ENCODE results near the gene JAKMIP2. TPM values are rescaled to one million over a fixed set of nuclear protein-coding genes. Genes with fewer than 3 reads are reported as not detected.

JAKMIP2 gene
- total RNA-seq, 1 experiment from 2014 or later: not detected

- Histone ChIP-seq H3K9ac (ENCODE audit: low read length) (no peak overlapping the region), H3K4me1 (ENCODE audit: control insufficient read depth in 1 of 2, insufficient read depth in 2 of 2, low read length in 2 of 2) (no peaks in the 10 kb centered on the region), H3K79me2 (ENCODE audit: insufficient read depth, low read length) (no peaks in the 10 kb centered on the region), H3K36me3 (ENCODE audit: control insufficient read depth in 1 of 2, insufficient read depth in 2 of 2, low read length in 2 of 2) (no peaks in the 10 kb centered on the region), H3K27ac (ENCODE audit: low read depth, low read length) (no peak overlapping the region), H3K4me3 (replicated peaks in 1 of 2; ENCODE audit: low read depth in 1 of 2, low read length in 2 of 2) (no peak overlapping the region), H3K9me2 (ENCODE audit: insufficient read depth) (no peaks in the 10 kb centered on the region), H3K9me3 (ENCODE audit: control insufficient read depth in 1 of 2, insufficient read depth in 1 of 2, low read depth in 1 of 2, low read length in 2 of 2) (no peaks in the 10 kb centered on the region), H4K20me1 (ENCODE audit: insufficient read depth) (no peaks in the 10 kb centered on the region), H2AFZ (ENCODE audit: low read depth, low read length, poor library complexity, severe bottlenecking) (no peak overlapping the region), H3K27me3 (ENCODE audit: insufficient read depth, low read length) (no peaks in the 10 kb centered on the region; the same call in 1 of the 2 replicates), H3K4me2 (ENCODE audit: low read length) (no peak overlapping the region)
- ATAC-seq (no peak), DNase-seq (ENCODE audit: low read depth, low spot score) (no peak)
- ChIA-PET POLR2A (no interaction called here), CTCF (no interaction called here), RAD21 (ENCODE audit: low non-redundant PET in 1 of 2, low total read pairs in 2 of 2, uncharacterized antibody in 2 of 2, unreplicated experiment in 2 of 2) (no interaction called here)
- no peak for TF ChIP-seq ELF1 (IDR thresholded peaks at IDR 0.05; ENCODE audit: borderline replicate concordance, low read depth)
- no peak for TF ChIP-seq SIN3A (IDR thresholded peaks at IDR 0.05; ENCODE audit: low read depth)
- TF ChIP-seq RAD21 (IDR thresholded peaks at IDR 0.05; ENCODE audit: low read depth): no peak
- TF ChIP-seq JUND (IDR thresholded peaks at IDR 0.05): no peak
- no peak for TF ChIP-seq ZBTB33 (IDR thresholded peaks at IDR 0.05; ENCODE audit: extremely low read depth, insufficient replicate concordance, low read length)
- no peak for TF ChIP-seq POLR2A (IDR thresholded peaks at IDR 0.05; ENCODE audit: borderline replicate concordance, extremely low read depth, insufficient read depth, insufficient read length)
- intact Hi-C loops (cut with micrococcal nuclease): no loop called here
- BruUV-seq (replicated peaks): no TSS peak
Measured at GRCh38 chr5:147780924-147781573, 1.5 kb downstream of the JAKMIP2 start.

GRCh38 chr5:147779694-147780093, 2.8 kb downstream of the JAKMIP2 start:
- ChIA-PET RAD21 (ENCODE audit: low non-redundant PET in 1 of 2, low total read pairs in 2 of 2, uncharacterized antibody in 2 of 2, unreplicated experiment in 2 of 2) (no interaction called here), CTCF (no interaction called here)
- no TSS peak for BruUV-seq (replicated peaks)

More at GRCh38 chr5:147779694-147780093, 2.8 kb downstream of the JAKMIP2 start:
- H3K4me1 ChIP-seq (ENCODE audit: control insufficient read depth in 1 of 2, insufficient read depth in 2 of 2, low read length in 2 of 2): no peaks in the 10 kb centered on the region
- ATAC-seq: no peak
- no peak overlapping the region for H2AFZ ChIP-seq (ENCODE audit: low read depth, low read length, poor library complexity, severe bottlenecking)
- no peaks in the 10 kb centered on the region for H3K9me2 ChIP-seq (ENCODE audit: insufficient read depth)
- H3K9me3 ChIP-seq (ENCODE audit: control insufficient read depth in 1 of 2, insufficient read depth in 1 of 2, low read depth in 1 of 2, low read length in 2 of 2): no peaks in the 10 kb centered on the region
- no peaks in the 10 kb centered on the region for H4K20me1 ChIP-seq (ENCODE audit: insufficient read depth)
- H3K9ac ChIP-seq (ENCODE audit: low read length): no peak overlapping the region
- H3K4me3 ChIP-seq (replicated peaks in 1 of 2; ENCODE audit: low read depth in 1 of 2, low read length in 2 of 2): no peak overlapping the region
- no peak overlapping the region for H3K27ac ChIP-seq (ENCODE audit: low read depth, low read length)
- H3K4me2 ChIP-seq (ENCODE audit: low read length): no peak overlapping the region
- no peaks in the 10 kb centered on the region; the same call in 1 of the 2 replicates for H3K27me3 ChIP-seq (ENCODE audit: insufficient read depth, low read length)
- H3K79me2 ChIP-seq (ENCODE audit: insufficient read depth, low read length): no peaks in the 10 kb centered on the region
- intact Hi-C loops (cut with micrococcal nuclease): no loop called here
- no peaks in the 10 kb centered on the region for H3K36me3 ChIP-seq (ENCODE audit: control insufficient read depth in 1 of 2, insufficient read depth in 2 of 2, low read length in 2 of 2)
- TF ChIP-seq RAD21 (IDR thresholded peaks at IDR 0.05; ENCODE audit: low read depth) (no peak), YY1 (IDR thresholded peaks at IDR 0.05; ENCODE audit: extremely low read depth, insufficient replicate concordance, low read depth, low read length) (no peak), EZH2 (IDR thresholded peaks at IDR 0.05) (no peak), CTCF (IDR thresholded peaks at IDR 0.05 in 2 of 3, conservative IDR thresholded peaks at IDR 0.05 in 1 of 3; ENCODE audit: borderline replicate concordance in 1 of 3, insufficient read depth in 1 of 3, low read depth in 2 of 3, low read length in 2 of 3) (no peak), FOSL1 (IDR thresholded peaks at IDR 0.05; ENCODE audit: low read depth) (no peak), ZNF274 (IDR thresholded peaks at IDR 0.05; ENCODE audit: low read depth, low read length) (no peak), EGR1 (IDR thresholded peaks at IDR 0.05; ENCODE audit: low read depth) (no peak), ZFX (IDR thresholded peaks at IDR 0.05) (no peak), POLR2A (IDR thresholded peaks at IDR 0.05; ENCODE audit: borderline replicate concordance, extremely low read depth, insufficient read depth, insufficient read length) (no peak), SIN3A (IDR thresholded peaks at IDR 0.05; ENCODE audit: low read depth) (no peak), ATF3 (IDR thresholded peaks at IDR 0.05) (no peak), TCF7L2 (IDR thresholded peaks at IDR 0.05; ENCODE audit: borderline replicate concordance, extremely low read depth, insufficient read depth, insufficient read length) (no peak), POLR2AphosphoS5 (IDR thresholded peaks at IDR 0.05; ENCODE audit: low read depth, low read length) (no peak)
- no peak for DNase-seq (ENCODE audit: low read depth, low spot score)
- POLR2A ChIA-PET: no interaction called here

All from HCT116 (cell line).